ENCODE data around the gene METRNL.
A peak's percentile ranks its signal among the peaks of the same experiment; 100 is the strongest.
"Not testable (repeated sequence)": the region's sequence is repeated elsewhere in the genome, so short reads cannot be mapped to it uniquely, and the experiment has no call there.

METRNL gene

GRCh38 chr17:83044479-83044878 is 34.9 kb upstream of the METRNL start:
- Mint-ChIP-seq H3K9me3 (peaks cover 17 to 19% of the 10 kb centered on the region in 2 donors), H3K36me3 (peaks cover 55 to 72% of the 10 kb centered on the region in 2 donors), H3K4me1 (peaks cover 7 to 17% of the 10 kb centered on the region in 2 donors)
- H3K4me3 Mint-ChIP-seq; H3K27ac Mint-ChIP-seq; DNase-seq; ATAC-seq (replicated peaks); H3K27me3 Mint-ChIP-seq: not testable (repeated sequence)

- Mint-ChIP-seq H3K36me3 (peaks cover 38 to 55% of the 10 kb centered on the region in 2 donors), H3K4me3 (no peak overlapping the region), H3K4me1 (peaks cover 12 to 27% of the 10 kb centered on the region in 2 donors), H3K27me3 (no peaks in the 10 kb centered on the region), H3K9me3 (peaks cover 13 to 14% of the 10 kb centered on the region in 2 donors), H3K27ac (no peak overlapping the region)
- ATAC-seq (replicated peaks) (no peak), DNase-seq (no peak)
These were observed 32.8 kb upstream of the METRNL start for GRCh38 chr17:83046448-83047181.

- Mint-ChIP-seq H3K36me3 (peaks cover 34 to 50% of the 10 kb centered on the region in 2 donors), H3K4me3 (no peak overlapping the region)
These were observed 32.3 kb upstream of the METRNL start for GRCh38 chr17:83047182-83047478.

GRCh38 chr17:83047818-83048475 is 31.5 kb upstream of the METRNL start:
- Mint-ChIP-seq H3K4me1 (peaks cover 14 to 27% of the 10 kb centered on the region in 2 donors), H3K4me3 (peak overlapping the region in 1 of 2 donors; percentile 64), H3K27ac (peak overlapping the region; percentile 89), H3K36me3 (peaks cover 26 to 42% of the 10 kb centered on the region in 2 donors)
- not testable (repeated sequence) for H3K27me3 Mint-ChIP-seq; ATAC-seq (replicated peaks); DNase-seq; H3K9me3 Mint-ChIP-seq

More at GRCh38 chr17:83047182-83047478, 32.3 kb upstream of the METRNL start:
- H3K9me3 Mint-ChIP-seq, result peaks cover 11 to 14% of the 10 kb centered on the region in 2 donors
- peaks cover 14 to 27% of the 10 kb centered on the region in 2 donors for H3K4me1 Mint-ChIP-seq
- DNase-seq, result no peak
- no peak for ATAC-seq (replicated peaks)
- no peaks in the 10 kb centered on the region for H3K27me3 Mint-ChIP-seq
- no peak overlapping the region for H3K27ac Mint-ChIP-seq

- H3K4me3 Mint-ChIP-seq, result peak overlapping the region; percentile 88 to 94
- no peaks in the 10 kb centered on the region for H3K27me3 Mint-ChIP-seq
- peaks cover 16 to 24% of the 10 kb centered on the region in 2 donors for H3K36me3 Mint-ChIP-seq
- peaks cover 4 to 7% of the 10 kb centered on the region in 2 donors for H3K9me3 Mint-ChIP-seq
- ATAC-seq (replicated peaks), result no peak
- H3K27ac Mint-ChIP-seq, result peak overlapping the region; percentile 89
- peaks cover 16 to 35% of the 10 kb centered on the region in 2 donors for H3K4me1 Mint-ChIP-seq
- DNase-seq, result no peak
These were observed 28.6 kb upstream of the METRNL start for GRCh38 chr17:83050651-83051395.

- Mint-ChIP-seq H3K36me3 (peaks cover 12 to 20% of the 10 kb centered on the region in 2 donors), H3K4me3 (peak overlapping the region; percentile 88 to 94)
These were observed 27.8 kb upstream of the METRNL start for GRCh38 chr17:83051396-83052240.

GRCh38 chr17:83052241-83052564 is 27.2 kb upstream of the METRNL start:
- H3K9me3 Mint-ChIP-seq, result peaks cover under 1 to 2% of the 10 kb centered on the region in 2 donors
- no peak for ATAC-seq (replicated peaks)
- peak overlapping the region; percentile 84 to 94 for H3K4me3 Mint-ChIP-seq
- H3K27me3 Mint-ChIP-seq, result no peaks in the 10 kb centered on the region
- peaks cover 16 to 35% of the 10 kb centered on the region in 2 donors for H3K4me1 Mint-ChIP-seq
- no peak for DNase-seq
- peak overlapping the region; percentile 94 for H3K27ac Mint-ChIP-seq
- H3K36me3 Mint-ChIP-seq, result peaks cover 7 to 14% of the 10 kb centered on the region in 2 donors

More at GRCh38 chr17:83051396-83052240, 27.8 kb upstream of the METRNL start:
- peak; percentile 99 for DNase-seq
- ATAC-seq (replicated peaks), result peak; percentile 90 to 93
- peak overlapping the region; percentile 94 for H3K27ac Mint-ChIP-seq
- peaks cover 16 to 35% of the 10 kb centered on the region in 2 donors for H3K4me1 Mint-ChIP-seq
- H3K27me3 Mint-ChIP-seq, result no peaks in the 10 kb centered on the region
- H3K9me3 Mint-ChIP-seq, result peaks cover 4 to 6% of the 10 kb centered on the region in 2 donors

- H3K4me3 Mint-ChIP-seq, result peak overlapping the region; percentile 39 to 51
- ATAC-seq (replicated peaks), result no peak
- no peak for DNase-seq
- no peaks in the 10 kb centered on the region for H3K9me3 Mint-ChIP-seq
- peaks cover 2 to 9% of the 10 kb centered on the region in 2 donors for H3K36me3 Mint-ChIP-seq
- peak overlapping the region; percentile 84 for H3K27ac Mint-ChIP-seq
- H3K4me1 Mint-ChIP-seq, result peaks cover 14 to 30% of the 10 kb centered on the region in 2 donors
- H3K27me3 Mint-ChIP-seq, result peaks cover under 1 to 5% of the 10 kb centered on the region in 2 donors
These were observed 26.3 kb upstream of the METRNL start for GRCh38 chr17:83053021-83053681.

- Mint-ChIP-seq H3K9me3 (no peaks in the 10 kb centered on the region), H3K27ac (peak overlapping the region; percentile 84), H3K27me3 (peaks cover 5 to 7% of the 10 kb centered on the region in 2 donors), H3K4me1 (peaks cover 12 to 22% of the 10 kb centered on the region in 2 donors), H3K36me3 (peaks cover 2 to 5% of the 10 kb centered on the region in 2 donors), H3K4me3 (no peak overlapping the region)
- peak; percentile 35 for DNase-seq
- peak; percentile 19 to 26 for ATAC-seq (replicated peaks)
These were observed 25.5 kb upstream of the METRNL start for GRCh38 chr17:83053739-83054451.

- DNase-seq, result no peak
- H3K4me3 Mint-ChIP-seq, result no peak overlapping the region
- ATAC-seq (replicated peaks), result no peak
- peaks cover 12 to 18% of the 10 kb centered on the region in 2 donors for H3K4me1 Mint-ChIP-seq
- peaks cover 2 to 5% of the 10 kb centered on the region in 2 donors for H3K36me3 Mint-ChIP-seq
- no peak overlapping the region for H3K27ac Mint-ChIP-seq
- peaks cover 5 to 7% of the 10 kb centered on the region in 2 donors for H3K27me3 Mint-ChIP-seq
- H3K9me3 Mint-ChIP-seq, result no peaks in the 10 kb centered on the region
These were observed 24.8 kb upstream of the METRNL start for GRCh38 chr17:83054518-83055125.

GRCh38 chr17:83055176-83055575 is 24.2 kb upstream of the METRNL start:
- H3K27me3 Mint-ChIP-seq; H3K27ac Mint-ChIP-seq; H3K9me3 Mint-ChIP-seq; H3K4me3 Mint-ChIP-seq; ATAC-seq (replicated peaks); H3K36me3 Mint-ChIP-seq: not testable (repeated sequence)
- peak; percentile 0 for DNase-seq
- H3K4me1 Mint-ChIP-seq, result peaks cover 12 to 18% of the 10 kb centered on the region in 2 donors

GRCh38 chr17:83055911-83056582 is 23.4 kb upstream of the METRNL start:
- no peak overlapping the region for H3K27ac Mint-ChIP-seq
- H3K36me3 Mint-ChIP-seq, result no peaks in the 10 kb centered on the region
- H3K9me3 Mint-ChIP-seq, result no peaks in the 10 kb centered on the region
- ATAC-seq (replicated peaks) (no peak), DNase-seq (peak; percentile 0)
- H3K4me1 Mint-ChIP-seq, result peaks cover 9 to 10% of the 10 kb centered on the region in 2 donors
- peaks cover 7 to 9% of the 10 kb centered on the region in 2 donors for H3K27me3 Mint-ChIP-seq
- no peak overlapping the region for H3K4me3 Mint-ChIP-seq

Data from stimulated activated naive B cell treated with anti-CD40 and anti-IgM and Interleukin-4, amounts not matched to agents 10 μg/mL and 1 μg/mL and 100 μg/mL, for 72 hours (primary cell).